Cerebellar nuclear complex (tissue), 1 donor: ENCODE results near the gene CSGALNACT2.
"Not testable (repeated sequence)": the region's sequence is repeated elsewhere in the genome, so short reads cannot be mapped to it uniquely, and the experiment has no call there.

ENCODE experiments used
- DNase-seq, 2 experiments: peaks; one replicate each; lab custom pipeline; 2025; lab: John Stamatoyannopoulos, UW

The CSGALNACT2 gene

DNA sequence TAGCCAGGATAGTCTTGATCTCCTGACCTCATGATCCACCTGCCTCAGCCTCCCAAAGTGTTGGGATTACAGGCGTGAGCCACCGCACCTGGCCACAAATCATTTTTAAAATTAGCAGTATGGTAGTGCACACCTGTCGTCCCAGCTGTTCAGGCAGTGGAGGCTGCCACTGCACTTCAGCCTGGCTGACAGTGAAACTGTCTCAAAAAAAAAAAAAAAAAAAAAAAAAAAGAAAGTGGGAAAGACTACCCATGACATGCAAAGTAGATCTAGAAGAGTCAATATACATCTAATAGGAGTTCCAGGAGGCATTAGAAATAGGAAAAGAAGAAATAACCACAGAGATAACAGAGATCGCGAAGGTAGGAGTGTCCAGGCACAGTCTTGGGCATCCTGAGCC lies 3.2 kb downstream of the CSGALNACT2 start:
- DNase-seq = no peak

DNA sequence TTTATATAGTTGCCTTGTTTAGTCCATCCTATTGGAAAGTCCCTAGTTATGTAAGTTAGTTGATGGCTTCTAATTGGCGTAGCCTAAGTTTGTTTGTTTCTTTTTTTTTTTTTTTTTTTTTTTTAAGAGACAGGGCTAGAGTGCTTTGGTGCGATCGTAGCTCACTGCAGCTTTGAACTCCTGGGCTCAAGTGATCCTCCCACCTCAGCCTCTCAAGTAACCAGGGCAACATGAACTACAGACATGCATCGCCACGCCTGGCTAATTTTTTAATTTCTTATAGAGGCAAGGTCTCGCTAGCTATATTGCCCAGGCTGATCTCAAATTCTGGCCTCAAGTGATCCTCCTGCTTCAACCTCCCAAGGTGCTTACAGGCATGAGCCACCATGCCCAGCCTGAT lies 7.1 kb downstream of the CSGALNACT2 start:
- no peak for DNase-seq

DNA sequence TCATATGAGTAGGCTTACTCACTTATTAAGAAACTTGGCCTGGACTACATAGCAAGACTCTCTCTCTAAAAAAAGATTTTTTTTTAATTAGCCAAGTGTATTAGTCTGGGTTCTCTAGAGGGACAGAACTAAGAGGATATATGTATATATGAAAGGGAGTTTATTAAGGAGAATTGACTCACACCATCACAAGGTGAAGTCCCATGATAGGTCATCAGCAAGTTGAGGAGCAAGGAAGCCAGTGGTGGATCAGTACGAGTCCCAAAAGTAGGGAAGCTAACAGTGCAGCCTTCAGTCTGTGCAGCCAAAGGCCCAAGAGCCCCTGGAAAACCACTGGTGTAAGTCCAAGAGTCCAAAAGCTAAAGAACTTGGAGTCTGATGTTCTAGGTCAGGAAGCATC lies 7.7 kb downstream of the CSGALNACT2 start:
- not testable (repeated sequence) for DNase-seq

DNA sequence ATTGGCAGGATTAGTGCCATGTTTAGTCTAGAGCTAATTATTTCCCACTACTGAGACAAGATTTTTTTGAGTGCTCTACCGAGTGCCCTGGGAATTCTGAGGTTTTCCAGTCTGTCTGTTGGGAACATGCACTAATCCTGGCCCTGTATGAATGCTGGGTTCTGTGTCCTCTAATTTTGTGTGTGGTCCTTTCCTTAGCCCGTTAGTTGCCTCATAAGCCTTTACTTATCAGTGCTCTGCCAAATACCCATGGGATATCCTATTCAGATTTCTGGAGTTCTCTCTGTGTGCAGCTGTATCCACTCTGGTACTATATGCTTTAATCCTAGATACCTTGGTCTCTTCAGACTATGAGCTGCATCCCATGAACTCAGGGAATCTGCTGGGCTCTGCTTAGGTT lies 13.1 kb downstream of the CSGALNACT2 start:
- DNase-seq = no peak

DNA sequence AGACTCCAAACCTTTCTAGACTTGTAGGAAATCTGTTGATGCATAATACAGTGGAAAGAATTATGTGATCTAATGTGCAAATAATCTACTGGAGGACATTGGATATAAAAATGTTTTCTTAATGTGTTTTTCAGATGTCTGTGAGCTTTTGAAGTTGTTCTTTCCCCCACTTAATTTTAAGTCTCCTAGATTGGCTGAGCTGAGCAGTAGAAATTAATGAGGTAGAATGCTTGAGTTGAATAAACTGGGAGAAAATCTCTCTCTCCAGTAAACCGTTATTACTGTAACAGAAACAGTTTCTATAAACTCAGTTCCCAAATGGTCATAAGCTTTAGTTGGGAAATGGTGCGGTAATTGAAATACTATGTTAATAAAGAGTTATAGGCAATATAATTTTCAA lies 15.7 kb downstream of the CSGALNACT2 start:
- DNase-seq = no peak

DNA sequence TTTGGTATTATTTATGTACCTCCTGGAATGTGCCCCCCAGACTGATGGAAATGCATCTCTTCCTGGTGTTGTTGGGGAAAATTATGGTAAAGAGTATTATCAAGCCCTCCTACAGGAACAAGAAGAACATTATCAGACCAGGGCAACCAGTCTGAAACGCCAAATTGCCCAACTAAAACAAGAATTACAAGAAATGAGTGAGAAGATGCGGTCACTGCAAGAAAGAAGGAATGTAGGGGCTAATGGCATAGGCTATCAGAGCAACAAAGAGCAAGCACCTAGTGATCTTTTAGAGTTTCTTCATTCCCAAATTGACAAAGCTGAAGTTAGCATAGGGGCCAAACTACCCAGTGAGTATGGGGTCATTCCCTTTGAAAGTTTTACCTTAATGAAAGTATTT lies 17.0 kb downstream of the CSGALNACT2 start:
- DNase-seq = no peak

DNA sequence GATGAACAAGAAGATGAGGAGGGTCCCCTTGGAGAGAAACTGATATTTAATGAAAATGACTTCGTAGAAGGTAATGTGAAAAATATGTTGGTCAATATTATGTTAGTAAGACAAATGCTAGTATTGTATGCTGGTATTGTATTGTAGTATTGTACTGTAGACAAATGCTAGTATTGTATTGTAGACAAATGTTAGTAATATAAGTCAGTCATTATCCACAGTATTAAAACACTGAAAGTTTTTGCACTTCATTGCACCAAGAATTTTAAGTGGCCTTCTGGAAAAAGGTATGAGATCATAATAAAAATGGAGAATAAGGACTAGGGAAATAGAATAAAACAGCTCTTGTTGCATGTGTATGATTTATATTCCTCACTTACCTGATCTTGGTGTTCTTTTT lies 17.5 kb downstream of the CSGALNACT2 start:
- no peak for DNase-seq

DNA sequence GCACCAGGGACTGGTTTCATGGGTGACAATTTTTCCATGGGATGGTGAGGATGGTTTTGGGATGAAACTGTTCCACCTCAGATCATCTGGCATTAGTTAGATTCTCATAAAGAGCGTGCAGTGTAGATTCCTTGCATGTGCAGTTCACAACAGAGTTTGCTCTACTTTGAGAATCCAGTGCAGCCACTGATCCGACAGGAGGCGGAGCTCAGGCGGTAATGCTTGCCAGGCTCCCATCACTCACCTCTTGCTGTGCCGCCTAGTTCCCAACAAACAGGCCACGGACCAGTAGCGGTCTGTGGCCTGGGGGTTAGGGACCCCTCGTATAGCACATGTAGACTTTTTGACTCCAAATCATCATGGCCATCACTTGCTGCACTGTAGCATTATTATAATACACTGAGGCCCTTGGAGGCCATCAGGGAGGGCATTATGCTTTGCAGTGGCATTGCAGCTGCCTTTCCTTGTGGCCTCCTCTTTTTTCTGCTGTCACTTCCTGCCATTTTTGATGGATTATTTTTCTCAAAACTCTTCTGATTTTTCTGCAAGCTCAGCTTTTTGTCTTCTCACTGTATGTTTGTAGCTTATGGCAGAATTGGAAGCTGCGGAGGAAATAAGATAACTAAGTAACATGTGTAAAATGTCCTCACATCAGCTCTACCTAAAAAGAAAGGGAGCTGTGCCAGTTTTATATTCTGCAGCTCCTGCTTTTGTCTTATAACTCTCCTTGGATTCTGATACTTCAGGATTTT lies 18.5 kb downstream of the CSGALNACT2 start:
- no peak for DNase-seq

DNA sequence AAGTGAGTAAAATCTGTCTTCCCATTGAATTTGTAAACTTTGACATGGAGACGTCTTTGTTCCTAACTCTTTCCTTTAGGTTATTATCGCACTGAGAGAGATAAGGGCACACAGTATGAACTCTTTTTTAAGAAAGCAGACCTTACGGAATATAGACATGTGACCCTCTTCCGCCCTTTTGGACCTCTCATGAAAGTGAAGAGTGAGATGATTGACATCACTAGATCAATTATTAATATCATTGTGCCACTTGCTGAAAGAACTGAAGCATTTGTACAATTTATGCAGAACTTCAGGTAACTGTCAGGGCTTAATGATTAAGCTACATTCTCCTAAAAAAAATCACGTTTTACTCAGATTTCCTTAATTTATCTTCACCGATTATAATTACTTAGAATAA lies 20.4 kb downstream of the CSGALNACT2 start:
- DNase-seq = no peak

DNA sequence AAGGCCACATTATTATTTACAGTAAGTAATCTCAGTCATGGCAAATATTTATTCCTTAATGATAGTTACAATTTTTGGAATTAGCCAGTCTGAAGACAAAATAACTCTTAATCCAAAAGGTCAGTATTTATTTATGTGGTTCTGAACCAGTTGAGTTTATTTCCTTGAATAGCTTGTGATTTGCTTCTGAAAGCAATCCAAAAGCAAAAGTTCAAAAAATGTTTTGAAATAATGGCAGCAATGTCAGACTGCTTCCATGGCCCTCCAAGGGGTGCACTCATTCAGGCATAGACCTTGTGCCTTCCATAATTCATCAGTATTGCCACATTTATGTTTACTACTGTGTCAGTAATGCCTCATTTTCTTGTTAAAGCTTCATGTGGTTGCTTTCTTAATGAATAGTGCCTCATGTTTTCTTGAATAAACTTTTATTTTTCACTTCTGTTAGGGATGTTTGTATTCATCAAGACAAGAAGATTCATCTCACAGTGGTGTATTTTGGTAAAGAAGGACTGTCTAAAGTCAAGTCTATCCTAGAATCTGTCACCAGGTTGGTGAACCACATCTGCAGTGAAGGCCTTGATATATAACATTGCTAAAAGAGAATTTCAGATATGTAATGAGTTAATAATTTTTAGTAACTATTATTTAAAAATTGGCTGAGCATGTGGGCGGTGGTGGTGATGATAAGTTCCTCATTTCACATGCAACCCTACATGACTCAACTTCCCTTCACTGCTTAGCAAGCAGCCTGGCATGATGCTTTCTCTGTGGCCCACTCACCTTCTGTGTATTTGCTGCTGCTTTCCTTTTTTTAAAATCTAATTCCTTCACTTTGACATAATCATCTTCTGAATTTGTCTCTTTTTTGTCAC lies 22.0 kb downstream of the CSGALNACT2 start:
- no peak for DNase-seq

DNA sequence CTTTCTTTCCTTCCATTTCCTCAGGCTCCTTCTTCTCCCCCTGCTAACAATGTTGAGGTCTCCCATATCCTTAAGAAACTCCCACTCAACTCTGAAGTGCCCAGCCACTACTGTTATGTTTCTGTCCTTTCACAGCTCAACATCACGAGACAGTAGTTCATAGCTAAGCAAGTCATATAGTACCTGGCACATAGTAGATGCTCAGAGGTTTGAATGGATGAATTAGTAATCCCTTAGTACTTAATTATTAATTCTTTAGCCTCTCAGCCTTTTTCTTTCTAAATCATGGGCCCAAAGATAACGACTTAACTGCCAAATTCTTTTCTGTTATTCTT lies 22.6 kb downstream of the CSGALNACT2 start:
- no peak for DNase-seq

DNA sequence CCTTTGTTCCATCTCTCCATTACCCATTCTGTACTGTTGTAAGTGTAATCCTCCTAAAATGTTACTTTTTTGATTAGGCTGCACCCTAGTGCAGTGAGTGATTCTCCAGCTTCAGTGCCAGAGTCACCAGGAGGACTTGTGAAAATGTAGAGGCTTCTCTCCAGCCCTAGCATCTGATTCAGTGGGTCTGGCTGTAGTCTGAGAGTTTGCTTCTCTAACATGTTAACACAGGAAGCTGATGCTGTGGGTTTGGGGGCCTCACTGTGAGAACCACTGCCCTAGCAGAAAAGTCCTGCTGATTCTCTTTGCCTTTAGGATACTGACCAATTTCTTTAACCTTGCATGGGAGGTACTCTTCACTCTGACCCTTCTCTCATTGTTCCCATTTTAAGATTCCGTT lies 24.4 kb downstream of the CSGALNACT2 start:
- DNase-seq = no peak

DNA sequence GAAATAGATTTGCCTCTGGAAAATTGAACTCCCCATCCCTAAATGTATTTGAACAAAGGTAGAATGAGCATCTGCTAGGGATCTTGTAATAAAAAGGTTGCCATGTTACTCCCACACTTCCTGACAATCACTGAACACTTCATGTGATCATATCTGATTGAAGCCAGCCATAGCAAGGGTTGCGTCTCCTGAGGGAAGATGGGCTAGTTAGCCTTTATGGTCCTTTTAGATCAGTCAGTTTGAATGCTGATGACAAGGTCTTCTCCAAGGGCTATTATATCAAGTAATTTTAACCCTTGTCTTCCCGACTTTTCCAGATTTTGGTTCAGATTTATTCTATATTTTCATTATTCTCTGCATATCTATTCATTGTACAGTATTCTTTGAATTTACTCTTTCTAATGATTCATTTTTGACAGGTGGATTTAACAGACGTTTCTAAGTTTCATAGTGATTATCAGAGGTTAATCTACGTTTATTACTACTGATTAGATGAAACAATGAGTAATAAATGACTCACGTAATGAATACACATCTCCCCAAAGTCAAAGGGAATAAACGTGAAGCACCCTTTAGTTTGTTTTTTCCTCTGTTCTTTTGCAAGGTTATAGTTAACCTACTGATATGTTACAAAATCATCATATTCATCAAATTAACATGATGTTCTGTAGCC lies 28.1 kb downstream of the CSGALNACT2 start:
- DNase-seq = no peak

DNA sequence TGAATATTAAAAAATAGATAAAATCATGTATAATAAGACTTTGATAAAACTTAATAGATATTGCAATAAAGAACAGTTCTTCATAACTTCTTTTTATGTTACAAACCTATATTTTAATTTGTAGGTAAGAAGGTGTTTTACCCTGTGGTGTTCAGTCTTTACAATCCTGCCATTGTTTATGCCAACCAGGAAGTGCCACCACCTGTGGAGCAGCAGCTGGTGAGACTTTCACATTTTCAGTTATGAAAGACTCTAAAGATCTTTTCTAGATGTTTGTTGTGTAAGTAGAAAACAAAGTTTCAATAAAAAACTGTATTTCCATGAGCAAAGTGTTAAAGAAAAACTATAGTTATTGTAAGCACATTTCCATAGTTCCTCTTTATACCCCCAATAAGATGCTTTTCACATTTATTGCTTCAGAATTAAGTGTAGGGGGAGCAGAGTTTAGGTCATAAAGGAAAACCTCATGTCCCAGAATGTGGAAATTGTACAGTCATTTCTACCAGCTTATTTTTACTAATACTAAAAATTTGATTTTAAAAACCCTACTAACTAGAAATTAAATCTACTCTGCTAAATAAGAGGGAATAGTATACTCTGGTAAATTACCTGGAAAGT lies 28.7 kb downstream of the CSGALNACT2 start:
- no peak for DNase-seq

DNA sequence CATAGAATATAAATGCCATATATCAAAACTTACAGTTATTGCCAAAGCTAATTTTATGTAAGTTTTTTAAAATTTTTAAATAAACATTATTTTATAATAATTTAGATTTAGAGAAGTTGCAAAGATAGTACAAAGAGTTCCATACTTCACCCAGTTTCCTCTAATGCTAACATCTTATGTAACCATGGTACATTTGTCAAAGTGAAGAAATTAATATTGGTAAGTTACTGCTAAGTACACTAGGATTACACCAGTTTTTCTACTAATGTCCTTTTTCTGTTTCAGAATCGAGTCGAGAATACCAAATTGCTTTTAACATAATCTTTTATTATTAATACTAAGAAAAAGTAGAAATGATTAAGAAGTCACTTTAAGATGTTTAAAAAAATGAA lies 29.2 kb downstream of the CSGALNACT2 start:
- DNase-seq = no peak

DNA sequence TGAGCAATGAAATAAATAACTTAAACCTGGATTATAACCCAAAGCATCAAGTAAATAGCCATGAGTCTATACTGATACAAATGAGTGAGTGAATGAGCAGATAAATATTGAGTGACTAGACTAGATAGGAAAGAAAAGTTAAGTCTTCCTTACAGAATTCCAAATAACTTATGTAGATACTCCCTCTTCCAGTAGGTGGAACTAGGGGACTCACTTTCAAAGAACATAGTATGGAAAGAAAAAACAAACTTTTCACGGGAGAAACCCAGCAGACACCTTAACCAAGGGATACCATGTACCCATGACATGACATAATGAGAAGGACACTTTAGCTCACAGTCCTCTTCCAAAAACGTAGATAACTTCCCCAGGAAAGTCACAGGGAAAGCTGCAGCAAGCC lies 32.2 kb downstream of the CSGALNACT2 start:
- DNase-seq = no peak

DNA sequence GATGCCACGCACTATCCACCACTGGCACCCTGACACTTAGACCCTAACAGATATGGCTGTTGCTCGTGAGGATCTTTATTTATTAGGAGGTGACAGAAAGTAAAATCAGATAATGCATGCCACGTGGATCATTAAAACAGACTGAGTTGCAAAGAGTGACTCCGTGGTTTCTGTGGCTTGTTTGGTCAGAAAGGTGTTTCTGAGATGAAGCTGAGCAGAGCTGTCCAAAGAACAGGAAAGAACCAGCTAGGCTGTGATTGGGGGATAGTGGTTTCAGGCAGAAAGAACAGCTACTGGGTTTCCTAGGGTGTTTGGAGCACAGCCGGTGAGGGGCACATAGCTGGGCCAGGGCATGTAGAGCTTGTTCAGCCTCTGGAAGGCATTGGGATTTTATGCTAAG lies 34.4 kb downstream of the CSGALNACT2 start:
- no peak for DNase-seq

DNA sequence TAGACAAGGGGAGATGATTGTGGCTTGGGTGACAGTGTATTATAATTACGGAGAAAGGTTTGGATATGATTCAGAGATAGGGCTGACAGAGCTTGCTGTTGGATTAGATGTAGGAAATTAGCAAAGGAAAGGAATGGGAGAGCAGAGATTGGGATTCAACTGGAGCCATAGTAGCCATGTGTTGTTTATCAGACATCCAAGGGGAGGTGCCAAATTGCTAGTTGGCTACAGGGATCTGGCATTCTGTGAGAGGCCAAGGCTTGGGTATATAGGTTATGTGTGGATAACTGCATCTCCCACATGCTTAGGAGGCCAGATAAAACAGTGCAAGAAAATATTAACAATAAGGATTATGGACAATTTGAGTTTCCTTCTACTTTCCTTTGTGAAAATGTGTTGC lies 34.9 kb downstream of the CSGALNACT2 start:
- DNase-seq = no peak

DNA sequence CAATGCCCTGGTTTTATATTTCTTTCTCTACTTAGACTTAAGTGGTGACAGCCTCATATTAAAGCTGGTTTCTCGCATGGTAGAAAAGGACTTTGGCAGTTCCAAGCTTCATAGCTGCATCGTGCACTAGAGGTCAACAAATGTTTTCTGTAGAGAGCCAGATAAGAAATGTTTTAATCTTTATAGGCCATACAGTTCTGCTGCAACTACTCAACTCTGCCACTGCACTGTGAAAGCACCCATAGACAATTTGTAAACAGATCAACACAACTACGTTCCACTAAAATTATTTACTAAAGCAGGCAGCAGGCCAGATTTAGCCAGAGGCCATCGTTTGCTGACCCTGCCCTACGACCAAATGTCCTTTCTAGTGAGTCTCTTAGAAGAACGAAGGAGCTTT lies 36.7 kb downstream of the CSGALNACT2 start:
- DNase-seq = no peak

DNA sequence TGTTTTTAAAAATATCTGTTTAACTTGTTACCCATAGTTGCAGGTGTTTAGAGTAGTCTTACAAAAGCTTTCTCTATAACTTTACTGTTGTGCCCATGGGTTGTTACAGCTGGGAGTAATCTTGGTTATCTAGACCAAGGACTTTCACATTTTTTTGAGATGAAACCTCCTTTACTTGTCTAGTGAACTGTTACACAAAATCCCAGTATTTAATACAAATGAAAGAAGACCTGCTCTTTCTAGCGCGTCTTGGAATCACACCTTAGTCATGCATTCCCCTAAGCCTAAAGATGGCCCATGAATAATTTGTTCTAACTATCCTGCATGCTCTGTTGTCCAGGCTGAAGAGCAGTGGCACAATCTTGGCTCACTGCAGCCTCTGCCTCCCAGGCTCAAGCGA lies 38.0 kb downstream of the CSGALNACT2 start:
- no peak for DNase-seq

DNA sequence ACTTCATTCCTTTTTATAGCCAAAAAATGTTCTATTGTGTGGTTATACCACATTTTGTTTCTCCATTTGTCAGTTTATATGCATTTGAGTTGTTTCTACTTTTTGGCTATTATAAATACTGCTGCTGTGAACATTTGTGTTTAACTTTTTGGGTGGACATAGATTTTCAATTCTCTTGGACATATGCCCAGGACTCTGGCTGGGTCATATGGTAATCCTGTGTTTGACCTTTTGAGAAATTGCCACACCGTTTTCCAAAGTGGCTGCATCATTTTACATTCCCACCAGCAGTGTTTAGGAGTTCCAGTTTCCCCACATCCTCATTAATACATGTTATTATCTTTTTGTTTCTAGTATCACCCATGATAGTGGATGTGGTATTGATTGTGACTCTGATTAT lies 39.4 kb downstream of the CSGALNACT2 start:
- no peak for DNase-seq

DNA sequence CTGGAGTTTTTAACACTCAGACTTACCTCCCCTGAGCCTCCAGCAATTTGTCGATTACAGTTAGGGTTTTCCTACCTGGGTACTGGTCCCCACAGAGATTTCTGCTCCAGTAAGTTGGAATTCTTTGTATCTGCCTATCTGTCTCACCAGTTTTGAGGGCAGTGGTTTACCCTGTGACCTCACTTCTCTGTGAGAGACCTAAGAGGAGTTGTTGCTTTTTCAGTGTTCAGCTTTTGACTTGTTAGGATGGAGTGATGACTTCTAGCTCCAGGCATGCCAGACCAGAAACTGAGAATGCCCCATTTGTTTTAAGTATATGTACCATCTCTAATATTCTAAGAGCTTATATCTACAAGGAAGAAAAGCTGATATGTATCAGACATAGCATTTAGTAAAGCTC lies 42.9 kb downstream of the CSGALNACT2 start:
- DNase-seq = no peak

DNA sequence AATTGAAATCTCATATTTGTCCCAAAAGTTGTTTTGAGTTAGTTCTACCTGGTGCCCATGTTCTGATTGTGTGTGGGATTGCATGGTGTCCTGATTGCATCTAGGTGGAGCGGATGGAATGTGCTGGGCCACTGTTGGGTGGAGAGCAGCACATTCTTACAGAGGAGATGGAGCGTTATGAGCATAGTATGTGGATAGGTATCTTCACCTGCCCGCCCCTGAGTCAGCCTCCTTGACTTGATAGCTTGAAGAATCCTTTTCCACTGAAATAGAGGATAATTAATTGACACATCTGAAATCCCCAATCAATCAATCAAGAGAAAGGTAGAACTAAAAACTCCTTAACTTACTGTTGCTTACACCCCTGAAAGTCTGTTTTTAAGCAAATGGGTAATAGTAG lies 45.5 kb downstream of the CSGALNACT2 start:
- not testable (repeated sequence) for DNase-seq
